SW480 (cell line): Measurements from ENCODE around the gene C1QTNF8.

Experiments used
- DNase-seq: peaks from one replicate; pipeline ENCODE4 v3.0.0-alpha.2; 2016; ENCODE audit warnings: low spot score

C1QTNF8 gene

GRCh38 chr16:1077877-1078578 is 18.0 kb downstream of the C1QTNF8 start:
- DNase-seq: no peak

DNA sequence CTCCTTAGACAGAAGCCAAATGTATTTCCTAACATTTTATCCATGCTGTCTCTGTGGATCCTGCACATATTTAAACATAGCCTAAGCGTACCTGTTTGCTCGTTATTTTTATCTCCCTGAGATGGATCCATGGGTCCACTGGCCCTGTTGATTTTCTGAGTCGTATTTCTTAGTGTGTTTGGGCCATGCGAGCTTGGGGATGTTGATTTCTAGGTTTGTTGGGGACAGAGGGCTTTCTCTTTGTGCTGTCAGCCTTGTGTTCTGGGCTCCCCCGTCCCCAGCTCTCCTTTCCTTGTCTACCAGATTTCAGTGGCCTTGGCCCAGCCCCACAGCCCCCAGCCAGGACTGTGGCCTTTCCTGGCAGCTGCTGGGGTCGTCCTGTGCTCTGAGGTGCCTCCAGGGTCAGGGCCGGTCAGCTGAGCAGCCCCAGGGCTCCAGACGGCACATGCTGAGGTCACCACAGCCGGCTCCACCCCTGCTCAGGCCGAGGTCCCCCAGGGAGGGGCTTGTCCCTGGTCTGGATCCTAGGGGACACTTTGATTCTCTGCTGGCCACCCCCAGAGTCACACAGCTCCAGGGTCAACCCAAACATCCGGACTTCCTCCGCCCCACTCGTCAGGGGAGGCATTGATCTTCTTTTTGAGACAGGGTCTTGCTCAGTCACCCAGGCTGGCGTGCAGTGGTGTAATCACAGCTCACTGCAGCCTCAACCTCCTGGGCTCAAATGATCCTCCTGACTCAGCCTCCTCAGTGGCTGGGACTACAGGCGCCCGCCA is 19.1 kb downstream of the C1QTNF8 start:
- no peak for DNase-seq

- peak; percentile 65 for DNase-seq
Measured at GRCh38 chr16:1075546-1075945, 20.5 kb downstream of the C1QTNF8 start.

- DNase-seq: no peak
Measured at GRCh38 chr16:1074379-1074649, 21.7 kb downstream of the C1QTNF8 start.

- no peak for DNase-seq
Measured at GRCh38 chr16:1073566-1074378, 22.3 kb downstream of the C1QTNF8 start.

DNA sequence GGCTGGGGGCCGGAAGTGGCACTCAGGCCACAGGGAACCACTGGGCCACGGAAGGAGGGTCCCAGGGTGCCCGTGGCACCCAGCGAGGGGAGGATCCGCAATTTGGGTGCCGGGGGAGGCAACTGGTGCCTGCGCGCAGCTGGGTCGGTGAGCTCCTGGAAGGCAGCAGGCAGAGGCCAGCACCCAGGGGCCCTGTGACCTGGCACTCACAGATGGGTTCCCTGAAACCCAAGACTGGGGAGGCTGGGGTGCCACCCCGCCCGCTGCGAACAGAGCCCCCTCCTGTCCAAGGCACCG is 22.8 kb downstream of the C1QTNF8 start:
- no peak for DNase-seq

GRCh38 chr16:1072526-1073261 is 23.4 kb downstream of the C1QTNF8 start, which contains the start of gene SSTR5:
TSS of gene SSTR5 (plus strand) at chr16:1072747. CDS start at chr16:1078869, 6,122 bp downstream.
- no peak for DNase-seq

DNA sequence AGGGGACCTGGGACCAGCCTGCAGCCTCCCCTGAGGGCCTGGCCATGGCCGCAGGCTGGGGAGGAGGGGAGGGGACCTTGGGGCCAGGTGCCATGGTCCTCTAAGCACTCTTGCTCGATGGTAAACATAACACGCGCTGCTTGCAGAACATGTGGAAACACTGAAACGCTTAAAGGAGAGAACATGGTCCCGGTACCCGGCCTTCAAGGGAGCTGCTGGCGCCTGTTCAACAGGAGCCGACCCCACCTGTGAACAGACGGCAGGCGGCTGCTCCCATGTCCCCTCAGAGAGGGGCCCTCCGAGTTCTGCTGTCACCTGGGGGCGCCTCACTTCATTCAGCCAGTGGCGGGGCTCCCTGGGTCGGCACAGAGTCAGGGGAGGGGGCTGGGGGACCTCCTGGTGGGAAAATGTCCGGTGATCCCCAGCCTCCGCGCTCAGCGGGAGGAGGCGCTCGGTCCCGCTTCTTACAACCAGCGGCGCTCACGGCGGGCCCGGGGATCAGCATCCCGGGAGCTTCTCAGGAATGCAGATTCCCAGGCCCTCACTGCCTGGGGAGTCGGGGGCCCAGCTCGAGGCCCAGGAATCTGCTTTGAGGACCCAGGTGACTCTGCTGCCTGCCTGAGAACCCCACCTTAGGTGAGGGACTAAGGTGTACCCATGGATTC is 24.4 kb downstream of the C1QTNF8 start:
- DNase-seq: no peak

GRCh38 chr16:1070864-1071408 is 25.1 kb downstream of the C1QTNF8 start:
- DNase-seq: no peak

DNA sequence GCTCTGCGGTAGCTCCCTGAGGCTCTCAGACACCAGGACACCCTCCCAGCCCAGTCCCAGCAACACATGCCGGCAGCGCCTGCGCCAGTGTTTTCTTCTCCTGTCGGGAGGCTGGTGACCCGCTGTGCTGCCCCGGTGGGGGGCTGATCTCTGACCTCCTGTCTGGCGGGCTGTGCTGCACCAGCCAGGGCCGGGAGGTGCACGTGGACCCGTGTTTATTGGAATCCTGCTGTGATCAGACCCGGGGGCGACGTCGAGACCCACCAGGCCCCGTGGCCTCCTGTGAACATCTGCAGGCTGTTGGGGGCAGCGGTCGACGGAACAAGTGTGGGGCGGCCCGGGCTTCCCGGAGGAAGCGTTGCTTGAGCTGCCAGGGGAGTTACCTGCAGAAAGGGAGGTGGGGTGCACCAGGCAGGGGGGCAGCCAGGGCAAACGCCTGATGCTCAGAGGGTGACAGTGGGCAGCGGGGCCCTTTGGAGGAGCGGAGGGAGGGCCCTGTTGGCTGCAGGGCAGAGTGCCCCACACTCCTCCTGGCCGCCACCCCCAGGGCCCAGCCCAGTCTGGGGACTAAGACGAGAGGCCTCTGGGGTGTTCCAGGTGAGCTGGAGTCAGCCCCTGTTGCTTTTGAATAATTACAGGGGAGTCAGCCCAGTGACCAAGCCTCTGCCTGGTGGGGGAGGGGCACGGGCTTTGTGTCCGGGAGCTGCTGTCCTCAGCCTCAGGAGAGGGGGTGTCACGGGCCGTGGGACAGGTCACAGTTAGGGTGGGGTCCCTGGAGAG is 25.8 kb downstream of the C1QTNF8 start:
- no peak for DNase-seq

GRCh38 chr16:1069154-1069553 is 26.9 kb downstream of the C1QTNF8 start:
- no peak for DNase-seq

- no peak for DNase-seq
Measured at GRCh38 chr16:1068451-1068850, 27.6 kb downstream of the C1QTNF8 start.

- no peak for DNase-seq
Measured at GRCh38 chr16:1067629-1068028, 28.4 kb downstream of the C1QTNF8 start.

GRCh38 chr16:1066584-1067172 is 29.4 kb downstream of the C1QTNF8 start:
- no peak for DNase-seq

- no peak for DNase-seq
Measured at GRCh38 chr16:1065469-1066128, 30.4 kb downstream of the C1QTNF8 start.

DNA sequence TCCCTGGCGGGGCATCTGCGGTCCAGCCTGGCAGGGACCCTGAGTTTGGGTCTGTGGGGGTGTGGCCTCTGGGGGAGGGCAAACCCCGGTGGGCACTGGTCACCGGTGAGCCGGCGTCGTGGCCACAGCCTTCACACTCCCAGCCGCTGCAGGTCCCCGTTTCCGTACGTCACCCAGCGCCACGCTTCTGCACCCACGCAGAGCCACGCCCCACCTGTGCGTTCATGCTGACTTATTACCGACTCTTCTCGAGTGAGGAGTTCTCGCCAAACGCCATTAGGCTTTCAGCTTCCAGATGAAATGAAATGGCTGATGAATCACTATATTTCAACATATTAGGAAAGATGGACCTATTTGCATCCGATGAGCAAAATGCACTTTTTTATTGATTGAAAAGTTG is 32.3 kb downstream of the C1QTNF8 start:
- DNase-seq: peak; percentile 46

DNA sequence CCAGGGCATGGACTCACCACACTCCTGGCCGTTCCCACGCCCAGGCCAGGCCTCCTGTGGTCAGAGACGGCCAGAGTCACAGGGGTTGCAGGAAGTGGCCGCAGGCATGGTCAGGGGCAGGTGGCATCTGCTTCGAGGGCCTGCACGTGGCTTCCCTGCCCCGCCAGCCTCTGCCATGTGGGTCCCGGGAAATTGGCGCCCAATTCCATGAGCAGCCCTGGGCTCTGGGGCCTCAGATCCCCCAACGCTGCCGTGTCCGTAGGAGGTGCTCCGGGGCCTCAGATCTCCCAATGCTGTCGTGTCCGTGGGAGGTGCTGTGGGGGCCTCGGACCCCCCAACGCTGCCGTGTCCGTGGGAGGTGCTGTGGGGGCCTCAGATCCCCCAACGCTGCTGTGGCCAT is 33.1 kb downstream of the C1QTNF8 start:
- DNase-seq: no peak

DNA sequence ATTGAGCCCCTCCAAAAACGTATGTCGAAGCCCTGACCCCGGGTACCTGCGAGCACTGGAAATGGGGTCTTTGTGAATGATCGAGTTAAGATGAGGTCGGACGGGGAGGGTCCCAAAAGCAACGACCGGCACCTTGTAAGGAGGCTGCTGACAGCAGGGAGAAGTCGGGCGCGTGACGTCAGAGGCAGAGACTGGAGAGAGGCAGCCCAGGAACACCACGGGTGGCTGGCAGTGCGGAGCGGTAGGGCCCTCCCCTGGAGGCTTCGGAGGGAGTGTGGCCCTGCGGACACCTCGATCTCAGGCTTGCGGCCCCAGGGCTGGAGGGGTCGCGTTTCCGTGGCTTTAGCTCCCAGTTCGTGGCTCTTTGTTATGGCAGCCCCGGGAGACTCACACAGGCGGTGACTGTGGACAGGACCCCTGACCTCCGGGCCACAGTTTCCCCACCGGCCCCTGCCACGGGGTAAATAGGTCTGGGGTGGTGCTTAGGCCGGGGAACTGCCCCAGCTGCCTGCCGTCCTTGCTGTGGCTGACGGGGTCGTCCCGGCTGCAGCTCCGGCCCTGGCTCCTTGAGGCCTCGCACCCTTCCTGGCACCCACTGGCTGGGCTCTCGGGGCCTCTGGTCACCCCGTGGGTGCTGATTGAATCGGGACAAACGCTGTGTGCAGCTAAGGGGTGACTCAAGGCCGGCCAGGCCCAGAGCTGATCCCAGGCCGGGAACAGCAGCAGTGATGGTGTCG is 34.1 kb downstream of the C1QTNF8 start:
- no peak for DNase-seq
